RKO (cell line): ENCODE results near the gene INHBC.

Experiments
- DNase-seq: peaks from one replicate; pipeline ENCODE4 v3.0.0-alpha.2; 2016; ENCODE audit warnings: low spot score

The INHBC gene

GRCh38 chr12:57454566-57455373 lies 20.2 kb downstream of the INHBC start, which contains the start of gene INHBE:
INHBE (plus strand) TSS chr12:57455307; CDS start chr12:57455537, 230 bp downstream.
- peak; percentile 68 for DNase-seq

DNA sequence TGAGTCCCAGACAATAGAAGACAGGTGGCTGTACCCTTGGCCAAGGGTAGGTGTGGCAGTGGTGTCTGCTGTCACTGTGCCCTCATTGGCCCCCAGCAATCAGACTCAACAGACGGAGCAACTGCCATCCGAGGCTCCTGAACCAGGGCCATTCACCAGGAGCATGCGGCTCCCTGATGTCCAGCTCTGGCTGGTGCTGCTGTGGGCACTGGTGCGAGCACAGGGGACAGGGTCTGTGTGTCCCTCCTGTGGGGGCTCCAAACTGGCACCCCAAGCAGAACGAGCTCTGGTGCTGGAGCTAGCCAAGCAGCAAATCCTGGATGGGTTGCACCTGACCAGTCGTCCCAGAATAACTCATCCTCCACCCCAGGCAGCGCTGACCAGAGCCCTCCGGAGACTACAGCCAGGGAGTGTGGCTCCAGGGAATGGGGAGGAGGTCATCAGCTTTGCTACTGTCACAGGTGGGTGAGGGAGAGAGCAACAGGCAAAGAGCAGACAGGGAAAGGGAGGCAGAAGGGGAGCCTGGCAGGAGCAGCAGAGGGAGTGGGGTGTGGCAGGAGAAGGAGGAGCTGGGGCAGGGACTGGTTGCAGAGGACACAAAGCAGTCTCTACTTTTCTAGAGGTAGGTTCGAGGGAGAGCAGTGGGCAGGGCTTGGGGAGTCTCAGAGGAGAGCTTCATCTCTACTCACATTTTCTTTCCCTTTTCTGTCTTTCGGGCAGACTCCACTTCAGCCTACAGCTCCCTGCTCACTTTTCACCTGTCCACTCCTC lies 21.0 kb downstream of the INHBC start:
- no peak for DNase-seq

GRCh38 chr12:57456145-57456700 lies 21.6 kb downstream of the INHBC start:
- peak; percentile 47 for DNase-seq

DNA sequence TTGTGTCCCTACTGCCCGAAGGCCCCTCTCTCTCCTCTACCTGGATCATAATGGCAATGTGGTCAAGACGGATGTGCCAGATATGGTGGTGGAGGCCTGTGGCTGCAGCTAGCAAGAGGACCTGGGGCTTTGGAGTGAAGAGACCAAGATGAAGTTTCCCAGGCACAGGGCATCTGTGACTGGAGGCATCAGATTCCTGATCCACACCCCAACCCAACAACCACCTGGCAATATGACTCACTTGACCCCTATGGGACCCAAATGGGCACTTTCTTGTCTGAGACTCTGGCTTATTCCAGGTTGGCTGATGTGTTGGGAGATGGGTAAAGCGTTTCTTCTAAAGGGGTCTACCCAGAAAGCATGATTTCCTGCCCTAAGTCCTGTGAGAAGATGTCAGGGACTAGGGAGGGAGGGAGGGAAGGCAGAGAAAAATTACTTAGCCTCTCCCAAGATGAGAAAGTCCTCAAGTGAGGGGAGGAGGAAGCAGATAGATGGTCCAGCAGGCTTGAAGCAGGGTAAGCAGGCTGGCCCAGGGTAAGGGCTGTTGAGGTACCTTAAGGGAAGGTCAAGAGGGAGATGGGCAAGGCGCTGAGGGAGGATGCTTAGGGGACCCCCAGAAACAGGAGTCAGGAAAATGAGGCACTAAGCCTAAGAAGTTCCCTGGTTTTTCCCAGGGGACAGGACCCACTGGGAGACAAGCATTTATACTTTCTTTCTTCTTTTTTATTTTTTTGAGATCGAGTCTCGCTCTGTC lies 22.3 kb downstream of the INHBC start:
- no peak for DNase-seq

GRCh38 chr12:57458665-57459054 lies 24.1 kb downstream of the INHBC start:
- no peak for DNase-seq

- peak; percentile 95 for DNase-seq
These were observed 24.6 kb downstream of the INHBC start for GRCh38 chr12:57459055-57459749.

DNA sequence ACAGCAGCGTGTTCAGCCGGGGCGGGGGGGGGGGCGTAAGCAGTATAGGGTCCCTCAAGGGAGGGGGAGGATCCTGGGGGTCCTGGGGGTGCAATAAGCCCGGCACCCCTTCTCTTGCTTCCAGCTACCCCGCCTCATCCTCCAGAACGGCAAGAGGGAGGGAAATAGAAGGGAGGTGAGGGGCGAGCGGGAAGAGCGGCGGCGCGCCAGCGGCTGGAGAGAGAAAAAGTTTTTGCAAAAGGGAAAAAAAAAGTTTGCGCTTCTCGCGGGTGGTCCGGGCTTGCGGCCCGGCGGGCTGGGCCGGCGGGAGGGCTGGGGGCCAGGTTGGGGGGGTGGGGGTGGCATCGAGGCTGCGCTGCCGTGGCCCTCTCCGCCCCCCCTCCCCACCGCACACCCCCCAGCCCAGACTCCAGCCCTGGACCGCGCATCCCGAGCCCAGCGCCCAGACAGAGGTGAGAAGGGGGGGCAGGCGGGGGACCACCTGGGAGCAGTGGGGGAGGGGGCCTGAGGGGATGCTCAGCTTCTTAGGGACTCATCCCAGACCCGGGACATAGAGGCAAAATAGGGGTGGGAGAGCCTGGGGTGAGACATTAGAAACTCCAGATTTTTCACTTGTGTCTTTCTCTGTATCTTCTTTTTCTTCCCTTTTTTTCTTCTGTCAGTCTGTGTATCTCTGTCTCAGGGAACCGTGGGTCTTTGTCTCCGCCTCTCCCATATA lies 25.3 kb downstream of the INHBC start, which contains the start of gene GLI1:
Gene GLI1 (plus strand): TSS at position 36 of the 718 bp plus-strand sequence. CDS start 3,907 bp downstream, outside the sequence.
- DNase-seq, result peak; percentile 46

DNA sequence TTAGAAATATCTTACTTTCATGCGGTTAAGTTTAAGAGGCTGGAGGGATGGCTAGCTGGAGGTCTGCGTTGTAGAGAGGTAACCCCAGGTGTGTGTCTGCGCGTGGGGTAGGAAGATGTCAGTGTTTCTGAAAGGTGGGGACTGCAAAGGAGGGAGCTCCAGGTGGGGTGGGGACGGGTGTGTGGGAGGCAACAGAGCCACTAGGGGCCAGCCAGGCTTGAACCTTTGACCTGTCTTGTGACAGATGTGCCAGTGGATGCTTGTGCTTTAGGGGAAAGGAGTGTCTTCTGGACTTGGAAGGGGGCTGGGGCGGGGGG lies 25.8 kb downstream of the INHBC start:
- peak; percentile 23 for DNase-seq

DNA sequence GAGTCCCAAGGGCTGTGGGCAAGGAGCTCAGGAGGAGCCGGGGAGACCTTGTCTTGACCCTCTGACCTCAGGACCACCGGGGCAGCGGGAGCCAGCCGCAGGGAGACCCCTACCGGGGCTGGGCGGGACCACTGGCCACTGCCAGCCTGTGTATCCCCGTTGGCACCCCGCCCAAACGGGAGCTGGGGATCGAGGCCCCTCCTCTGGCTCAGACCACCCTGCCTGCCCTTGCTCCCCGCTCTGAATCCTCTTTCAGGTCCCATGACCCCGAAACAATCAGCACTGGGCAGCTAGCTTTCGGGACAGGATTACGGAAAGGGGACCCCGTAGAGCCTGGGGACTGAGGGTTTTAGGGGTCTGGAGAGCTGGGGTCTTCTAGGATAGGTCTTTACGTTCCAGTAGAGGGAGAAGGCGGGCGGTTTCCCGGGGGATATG lies 26.3 kb downstream of the INHBC start:
- no peak for DNase-seq

DNA sequence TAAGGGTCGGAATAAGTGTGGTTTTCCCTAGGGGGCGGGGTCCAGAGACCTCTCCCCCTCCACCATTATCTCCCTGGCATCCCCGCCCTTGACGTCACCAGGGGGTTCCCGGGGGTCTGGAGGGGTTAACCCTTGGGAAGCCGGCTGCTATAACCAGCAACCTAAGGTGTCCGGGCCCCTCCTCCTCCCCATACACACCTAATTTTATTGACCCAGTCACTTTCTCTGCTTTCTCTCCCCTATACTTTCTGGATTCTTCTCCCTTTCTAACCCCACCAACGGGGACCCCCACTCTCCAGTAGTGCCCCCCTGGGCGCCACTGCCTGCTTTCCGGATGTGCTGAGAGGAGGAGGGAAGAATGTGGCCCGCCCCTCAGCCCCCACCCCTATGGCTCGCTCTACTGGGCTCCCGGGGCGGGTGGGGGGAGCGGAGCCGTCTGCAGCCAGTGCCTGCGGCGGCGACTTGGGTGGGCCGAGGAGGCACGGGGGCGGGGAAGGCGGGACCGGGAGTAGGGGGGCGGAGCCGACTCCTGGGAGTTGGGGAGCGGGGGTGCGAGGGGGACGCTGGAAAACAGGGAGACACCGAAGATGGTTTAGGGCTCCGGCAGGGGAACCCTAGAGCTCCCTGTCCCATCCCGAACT lies 26.8 kb downstream of the INHBC start:
- DNase-seq, result peak; percentile 79

DNA sequence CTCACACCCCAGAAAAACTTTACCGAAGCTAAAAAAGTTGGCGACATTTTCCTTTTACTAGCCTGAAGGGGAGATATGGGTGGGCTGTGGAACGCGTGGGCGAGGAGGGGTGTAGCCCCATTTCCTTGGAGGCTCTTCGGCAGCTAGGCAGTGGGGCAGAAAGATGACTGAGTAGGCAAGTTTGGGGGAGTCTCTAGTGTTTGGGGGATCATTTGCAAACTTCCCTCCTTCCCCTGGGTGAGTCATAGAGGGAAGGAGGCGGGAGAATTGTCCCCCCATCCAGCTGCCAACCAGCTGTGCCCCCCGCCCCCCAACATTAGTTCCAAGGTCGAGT lies 27.3 kb downstream of the INHBC start:
- peak; percentile 80 for DNase-seq

- peak; percentile 90 for DNase-seq
These were observed 27.8 kb downstream of the INHBC start for GRCh38 chr12:57462251-57462911.

DNA sequence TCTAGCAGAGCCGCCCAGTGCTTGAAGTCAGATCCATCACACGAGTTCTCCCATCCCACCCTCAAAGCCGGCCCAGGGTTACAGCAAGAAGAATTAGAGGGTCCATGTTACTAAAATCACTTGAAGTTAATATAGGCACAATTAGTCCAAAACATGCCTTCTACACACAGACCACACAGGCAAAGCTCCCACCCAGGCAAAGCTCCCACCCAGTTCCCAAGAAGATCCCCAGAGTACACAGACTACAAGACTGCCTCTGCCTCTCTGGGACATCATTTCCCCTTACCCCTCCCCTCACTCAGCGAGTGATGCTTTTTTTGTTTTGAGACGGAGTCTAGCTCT lies 28.3 kb downstream of the INHBC start:
- DNase-seq, result no peak

GRCh38 chr12:57464569-57464968 lies 30.0 kb downstream of the INHBC start:
- DNase-seq, result no peak

GRCh38 chr12:57465030-57465746 lies 30.6 kb downstream of the INHBC start:
- DNase-seq, result no peak

DNA sequence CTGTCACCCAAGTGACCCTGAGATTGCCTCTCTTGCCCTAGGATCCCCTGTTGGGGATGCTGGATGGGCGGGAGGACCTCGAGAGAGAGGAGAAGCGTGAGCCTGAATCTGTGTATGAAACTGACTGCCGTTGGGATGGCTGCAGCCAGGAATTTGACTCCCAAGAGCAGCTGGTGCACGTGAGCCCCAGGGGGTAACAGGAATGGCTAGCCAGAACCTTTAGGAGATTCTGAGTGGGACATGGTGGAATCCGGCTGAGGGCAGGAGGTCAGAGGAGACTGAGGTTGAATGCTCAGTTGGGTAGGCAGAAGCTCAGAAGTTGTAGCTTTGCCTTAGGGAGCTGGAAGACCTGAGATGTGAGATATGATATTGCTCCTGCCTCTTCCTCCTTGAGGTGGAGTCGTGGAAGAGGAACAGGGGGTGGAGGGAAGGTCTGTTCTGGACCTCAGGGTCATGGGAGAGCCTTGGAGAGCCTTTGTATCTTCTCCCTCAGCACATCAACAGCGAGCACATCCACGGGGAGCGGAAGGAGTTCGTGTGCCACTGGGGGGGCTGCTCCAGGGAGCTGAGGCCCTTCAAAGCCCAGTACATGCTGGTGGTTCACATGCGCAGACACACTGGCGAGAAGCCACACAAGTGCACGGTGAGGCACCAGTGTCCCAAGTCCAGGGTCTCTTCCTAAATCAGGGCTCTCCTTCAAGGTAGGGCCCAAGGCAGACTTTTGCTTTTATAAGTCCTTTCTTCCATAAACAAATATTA lies 31.3 kb downstream of the INHBC start:
- no peak for DNase-seq

GRCh38 chr12:57467212-57467874 lies 32.8 kb downstream of the INHBC start:
- no peak for DNase-seq

- DNase-seq, result no peak
These were observed 33.3 kb downstream of the INHBC start for GRCh38 chr12:57467915-57468314.
